ENCODE data around the gene CORO2B.

The CORO2B gene

DNA sequence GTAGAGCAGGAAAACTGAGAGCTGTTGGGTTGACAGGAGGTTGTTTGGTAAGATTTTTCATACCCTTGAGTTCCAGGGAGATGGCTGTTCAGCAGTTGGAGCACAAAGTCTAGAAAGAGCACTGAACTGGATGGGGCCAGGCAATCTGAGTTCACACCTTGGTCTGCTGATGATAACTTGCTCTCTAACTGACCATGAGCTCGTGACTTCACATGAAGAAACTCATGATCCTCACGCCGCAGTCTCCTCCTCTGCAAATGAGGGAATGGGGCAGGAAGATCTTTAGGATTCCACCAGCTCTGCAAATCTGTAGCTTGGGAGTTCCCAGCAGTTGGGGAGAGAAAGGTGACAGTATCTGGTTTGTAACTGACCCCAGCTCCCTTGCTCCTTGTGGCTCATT, 33.7 kb downstream of the CORO2B start:
- DNase-seq = no peak

- no peak for DNase-seq
These were observed 34.4 kb downstream of the CORO2B start for GRCh38 chr15:68612979-68613740.

GRCh38 chr15:68614286-68615035, 35.7 kb downstream of the CORO2B start:
- DNase-seq = no peak

DNA sequence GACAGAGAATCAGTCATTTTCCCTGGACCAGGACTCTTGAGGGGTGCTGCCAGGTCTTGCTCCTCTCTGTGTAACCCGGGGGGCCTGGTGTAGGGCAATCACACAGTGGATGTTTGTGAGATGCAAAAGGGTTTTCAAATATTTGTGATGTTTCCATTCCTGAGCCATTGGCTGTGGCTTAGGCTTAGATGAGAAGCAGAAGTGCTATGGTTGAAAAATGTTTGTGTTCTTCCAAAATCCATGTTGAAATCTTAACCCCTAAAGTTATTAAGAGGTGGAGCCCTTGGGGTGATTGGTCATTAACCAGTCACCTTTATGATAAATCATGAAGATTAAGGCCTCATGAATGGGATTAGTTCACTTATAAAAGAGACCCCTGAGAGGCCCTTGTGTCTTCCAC, 36.5 kb downstream of the CORO2B start:
- no peak for DNase-seq

- no peak for DNase-seq
These were observed 37.0 kb downstream of the CORO2B start for GRCh38 chr15:68615811-68616210.

GRCh38 chr15:68616397-68616796, 37.6 kb downstream of the CORO2B start:
- DNase-seq = no peak

- DNase-seq = no peak
These were observed 38.2 kb downstream of the CORO2B start for GRCh38 chr15:68617001-68617400.

DNA sequence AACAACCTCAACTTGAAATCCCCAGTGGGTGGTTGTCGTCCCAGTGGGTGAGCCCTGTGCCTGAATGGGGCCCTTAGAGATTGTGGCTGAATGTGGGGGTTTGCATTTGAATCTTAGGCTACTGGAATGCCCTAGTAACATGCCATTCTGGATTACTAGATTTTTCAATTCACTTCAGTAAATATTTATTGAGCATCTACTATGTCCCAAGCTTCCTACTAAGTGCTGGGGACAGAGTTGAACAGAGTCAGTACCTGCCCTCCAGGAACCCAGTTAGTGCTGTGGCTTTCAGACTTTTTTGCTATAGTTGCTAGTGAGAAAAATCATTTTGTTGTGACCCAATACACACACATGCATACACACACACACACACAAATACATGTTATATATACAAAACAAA, 39.0 kb downstream of the CORO2B start:
- no peak for DNase-seq

DNA sequence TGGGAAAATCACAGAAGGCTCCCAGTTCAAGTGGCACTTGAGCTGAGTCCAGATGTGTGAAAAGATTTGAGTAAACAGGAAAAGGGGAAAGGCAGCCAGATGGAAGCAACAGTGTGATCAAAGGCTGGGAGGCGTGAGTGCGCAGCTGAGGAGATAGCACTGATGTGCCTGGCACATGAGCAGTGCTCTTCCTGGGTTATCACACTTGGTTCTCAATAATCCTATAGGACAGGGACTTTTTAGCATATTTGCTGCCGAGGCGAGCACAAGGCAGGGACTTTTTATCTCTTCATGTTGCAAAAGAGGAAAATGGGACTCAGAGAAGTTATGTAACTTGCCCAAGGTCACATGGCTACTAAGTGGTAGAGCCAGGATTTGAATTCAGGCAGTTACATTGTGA, 39.6 kb downstream of the CORO2B start:
- DNase-seq = no peak

GRCh38 chr15:68618908-68619698, 40.3 kb downstream of the CORO2B start:
- no peak for DNase-seq

DNA sequence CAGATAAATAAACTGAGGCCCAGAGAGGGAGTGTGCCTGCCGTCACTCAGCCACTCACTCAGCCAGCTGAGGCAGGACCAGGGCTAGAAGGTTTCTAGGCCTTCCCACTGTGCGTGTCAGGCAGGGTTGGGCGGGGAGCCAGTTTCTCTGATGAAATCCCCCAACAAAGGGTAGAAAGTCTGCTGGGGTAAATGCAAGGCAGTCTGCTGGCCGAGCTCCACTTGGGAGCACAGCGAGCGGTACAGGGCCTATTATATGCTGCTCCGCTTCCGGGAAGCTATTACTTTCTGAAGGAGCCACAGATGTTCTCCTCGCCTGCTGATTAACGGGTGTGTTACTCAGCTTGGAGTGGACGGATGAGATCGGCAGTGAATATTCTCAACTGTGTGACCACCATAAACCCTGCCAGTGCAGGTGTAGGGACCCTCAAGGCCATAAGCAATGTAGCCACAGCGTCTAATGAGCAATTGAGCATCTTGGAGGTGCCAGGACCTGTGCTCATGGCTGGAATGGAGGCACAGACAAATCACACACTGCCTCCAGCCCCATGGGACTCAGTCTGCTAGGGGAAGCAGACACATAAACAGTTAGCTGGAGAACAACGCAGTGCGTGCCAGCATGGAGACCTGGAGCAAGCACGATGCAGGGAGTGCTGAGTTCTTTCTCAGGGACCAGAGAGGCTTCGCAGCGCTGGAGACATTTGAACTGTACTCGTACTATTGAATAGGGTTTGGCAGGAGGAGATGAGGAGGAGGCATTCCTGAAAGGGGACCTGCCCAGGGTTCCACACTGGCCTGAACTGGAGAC, 42.1 kb downstream of the CORO2B start:
- no peak for DNase-seq

DNA sequence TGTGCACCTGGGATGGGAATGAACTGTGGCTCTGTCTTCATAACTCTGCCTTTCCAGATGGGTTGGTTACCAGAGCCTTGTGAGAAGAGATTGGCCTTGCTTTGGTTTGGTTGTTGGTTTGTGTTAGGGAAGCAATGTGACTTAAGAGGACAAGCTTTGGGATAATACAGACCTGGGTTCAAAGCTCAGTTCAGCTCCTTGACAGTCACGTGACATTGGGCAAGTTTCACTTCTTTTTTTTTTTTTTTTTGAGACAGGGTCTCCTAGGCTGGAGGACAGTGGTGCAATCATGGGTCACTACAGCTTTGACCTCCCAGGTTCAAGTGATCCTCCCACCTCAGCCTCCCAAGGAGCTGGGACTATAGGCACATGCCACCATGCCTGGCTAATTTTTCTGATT, 42.7 kb downstream of the CORO2B start:
- DNase-seq = no peak

GRCh38 chr15:68623301-68623892, 44.6 kb downstream of the CORO2B start:
- no peak for DNase-seq

DNA sequence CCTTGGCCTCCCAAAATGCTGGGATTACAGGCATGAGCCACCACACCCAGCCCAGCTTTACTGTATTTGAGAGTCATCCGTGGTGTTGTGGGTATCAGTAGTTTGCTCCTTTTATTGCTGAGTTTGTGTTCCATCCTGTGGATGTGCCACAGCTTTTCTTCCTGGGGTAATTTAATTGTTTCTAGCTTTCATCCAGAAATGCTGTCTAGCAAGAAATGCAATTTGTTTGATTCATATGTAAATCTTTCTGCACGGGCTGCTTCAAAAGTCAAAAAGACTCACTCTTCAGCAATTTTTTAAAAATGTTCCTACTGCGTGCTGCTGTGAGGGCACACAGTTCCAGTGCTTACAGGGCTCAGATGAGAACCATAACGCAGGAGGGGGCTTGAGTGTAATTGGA, 47.1 kb downstream of the CORO2B start:
- DNase-seq = no peak

GRCh38 chr15:68626283-68626682, 47.5 kb downstream of the CORO2B start:
- DNase-seq = no peak

DNA sequence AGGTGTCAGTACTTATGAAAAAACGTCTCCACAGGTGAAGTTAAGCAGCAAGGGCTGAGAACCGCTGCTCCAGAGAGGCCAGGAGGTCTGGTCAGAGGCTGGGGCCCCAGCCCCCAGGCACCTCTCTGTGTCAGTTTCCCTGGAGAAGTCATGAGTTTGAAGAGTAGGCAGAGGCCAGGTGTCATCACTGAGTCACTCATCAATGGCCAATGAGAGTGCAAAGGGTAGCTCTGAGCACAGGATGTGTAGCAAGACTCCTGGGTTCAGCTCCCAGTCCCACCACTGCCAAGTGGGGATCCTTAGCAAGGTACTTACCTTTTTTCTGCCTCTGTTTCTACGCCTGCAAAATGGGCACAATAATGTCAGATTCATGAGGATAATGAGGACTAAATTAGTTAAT, 47.9 kb downstream of the CORO2B start:
- no peak for DNase-seq

- DNase-seq = no peak
These were observed 48.7 kb downstream of the CORO2B start for GRCh38 chr15:68627476-68627875.

DNA sequence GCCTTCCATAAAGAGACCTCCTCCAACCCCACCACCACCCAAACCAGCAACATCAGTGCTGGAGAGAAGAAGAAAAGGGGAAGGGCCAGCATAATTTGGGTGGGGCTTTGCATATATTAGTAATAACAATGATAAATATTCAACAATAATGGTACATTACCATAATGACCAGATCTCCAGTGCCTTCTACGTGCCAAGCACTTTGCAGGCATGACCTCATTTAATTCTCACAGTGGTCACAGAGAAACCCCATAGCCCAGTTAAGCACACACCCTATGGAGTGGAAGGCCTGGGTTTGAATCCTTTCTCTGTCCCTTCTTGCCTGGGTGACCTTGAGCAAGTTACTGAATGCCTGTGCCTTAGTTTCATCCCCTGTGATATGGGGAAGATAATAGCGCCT, 49.2 kb downstream of the CORO2B start:
- DNase-seq = no peak

DNA sequence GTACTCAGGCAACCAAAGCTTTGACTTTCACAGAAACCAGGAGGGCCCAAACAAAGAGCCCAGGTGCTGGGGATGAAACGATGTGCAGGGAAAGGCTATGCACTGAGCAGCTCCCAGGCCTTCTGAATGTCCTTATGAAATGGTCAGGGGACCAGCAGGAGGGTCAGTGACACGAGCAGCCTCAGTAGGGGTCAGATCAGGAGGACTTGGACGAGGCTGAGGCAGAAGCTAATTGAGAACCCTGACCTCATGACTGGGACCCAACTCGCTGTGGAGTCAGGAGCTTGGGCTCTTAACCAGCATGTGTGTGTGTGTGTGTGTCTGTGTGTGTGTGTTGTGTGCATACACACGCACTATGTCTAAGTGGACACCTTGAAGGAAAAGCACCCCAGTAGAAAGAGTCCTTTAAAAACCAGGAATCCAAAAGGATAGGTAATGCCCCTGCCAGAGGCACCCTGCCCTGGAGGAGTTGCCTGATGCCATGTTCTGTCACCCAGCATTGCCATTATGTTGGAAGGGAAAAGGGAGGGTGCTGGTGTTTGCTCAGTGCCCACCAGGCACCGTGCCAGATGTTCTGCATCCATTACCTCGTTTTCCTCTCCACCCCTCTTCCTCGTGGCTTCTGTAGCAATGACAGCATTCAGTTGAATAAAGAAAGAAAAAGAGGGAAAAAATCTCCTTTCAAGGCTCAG, 50.9 kb downstream of the CORO2B start:
- DNase-seq = no peak

DNA sequence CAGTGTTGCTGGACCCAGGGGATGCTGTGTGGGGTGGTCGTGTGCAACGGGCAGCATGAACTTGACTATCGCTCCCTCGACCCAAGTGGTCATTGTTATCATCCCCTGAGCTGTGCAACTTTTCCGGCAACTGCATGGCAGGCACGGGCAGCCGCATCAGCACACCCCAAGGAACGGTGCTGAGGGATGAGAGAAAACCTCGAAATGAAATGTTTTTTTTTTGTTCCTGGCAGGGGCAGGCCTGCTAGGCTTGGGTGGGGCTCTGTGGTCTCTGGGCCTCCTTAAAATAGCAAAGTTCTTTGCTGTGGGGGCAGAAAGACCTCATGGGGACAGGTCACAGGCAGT, 51.4 kb downstream of the CORO2B start:
- DNase-seq = no peak

DNA sequence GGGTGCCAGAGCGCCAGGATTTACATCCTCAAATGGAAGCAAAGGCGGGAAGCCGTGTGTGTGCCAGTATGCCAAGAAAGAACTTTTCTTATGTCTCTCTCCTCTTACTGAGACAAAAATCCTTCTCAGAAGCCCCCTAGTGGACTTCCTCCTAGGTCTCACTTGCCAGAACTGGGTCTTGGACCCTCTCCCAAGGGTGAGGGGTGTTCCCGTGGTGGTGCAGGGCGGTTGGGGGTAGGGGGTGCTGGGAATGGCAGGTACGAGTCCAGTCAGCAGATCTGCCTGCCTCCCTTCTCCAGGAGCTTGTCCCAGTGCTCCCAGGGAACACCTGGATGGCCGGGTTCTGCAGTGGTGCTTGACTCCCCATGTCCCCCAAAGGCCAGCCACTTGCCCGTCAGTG, 52.0 kb downstream of the CORO2B start:
- DNase-seq = no peak

- DNase-seq = no peak
These were observed 52.8 kb downstream of the CORO2B start for GRCh38 chr15:68631601-68632051.

Data from bone marrow (tissue), 2 donors.